Fibroblast of mammary gland (primary cell): Measurements from ENCODE around the gene GRP.

Source experiments
- DNase-seq: peaks from one replicate; pipeline ENCODE4 v3.0.0-alpha.2; 2010; ENCODE audit warnings: low read depth
- H3K4me3 ChIP-seq: 2 replicates; pipeline ENCODE4 v1.5.1; 2011; ENCODE audit warnings: low read depth, mild to moderate bottlenecking, low read length, moderate library complexity; ENCODE audit not compliant: control insufficient read depth
- TF ChIP-seq, protein P1 (sequence below): conservative IDR thresholded peaks from 2 replicates; pipeline ENCODE4 v1.5.1; 2011; ENCODE audit warnings: low read depth, low read length, inconsistent platforms; ENCODE audit not compliant: control insufficient read depth, insufficient read depth

The GRP gene

GRCh38 chr18:59231877-59232276 is 11.9 kb downstream of the GRP start:
- TF ChIP-seq, protein P1, sequence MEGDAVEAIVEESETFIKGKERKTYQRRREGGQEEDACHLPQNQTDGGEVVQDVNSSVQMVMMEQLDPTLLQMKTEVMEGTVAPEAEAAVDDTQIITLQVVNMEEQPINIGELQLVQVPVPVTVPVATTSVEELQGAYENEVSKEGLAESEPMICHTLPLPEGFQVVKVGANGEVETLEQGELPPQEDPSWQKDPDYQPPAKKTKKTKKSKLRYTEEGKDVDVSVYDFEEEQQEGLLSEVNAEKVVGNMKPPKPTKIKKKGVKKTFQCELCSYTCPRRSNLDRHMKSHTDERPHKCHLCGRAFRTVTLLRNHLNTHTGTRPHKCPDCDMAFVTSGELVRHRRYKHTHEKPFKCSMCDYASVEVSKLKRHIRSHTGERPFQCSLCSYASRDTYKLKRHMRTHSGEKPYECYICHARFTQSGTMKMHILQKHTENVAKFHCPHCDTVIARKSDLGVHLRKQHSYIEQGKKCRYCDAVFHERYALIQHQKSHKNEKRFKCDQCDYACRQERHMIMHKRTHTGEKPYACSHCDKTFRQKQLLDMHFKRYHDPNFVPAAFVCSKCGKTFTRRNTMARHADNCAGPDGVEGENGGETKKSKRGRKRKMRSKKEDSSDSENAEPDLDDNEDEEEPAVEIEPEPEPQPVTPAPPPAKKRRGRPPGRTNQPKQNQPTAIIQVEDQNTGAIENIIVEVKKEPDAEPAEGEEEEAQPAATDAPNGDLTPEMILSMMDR: no peak

DNA sequence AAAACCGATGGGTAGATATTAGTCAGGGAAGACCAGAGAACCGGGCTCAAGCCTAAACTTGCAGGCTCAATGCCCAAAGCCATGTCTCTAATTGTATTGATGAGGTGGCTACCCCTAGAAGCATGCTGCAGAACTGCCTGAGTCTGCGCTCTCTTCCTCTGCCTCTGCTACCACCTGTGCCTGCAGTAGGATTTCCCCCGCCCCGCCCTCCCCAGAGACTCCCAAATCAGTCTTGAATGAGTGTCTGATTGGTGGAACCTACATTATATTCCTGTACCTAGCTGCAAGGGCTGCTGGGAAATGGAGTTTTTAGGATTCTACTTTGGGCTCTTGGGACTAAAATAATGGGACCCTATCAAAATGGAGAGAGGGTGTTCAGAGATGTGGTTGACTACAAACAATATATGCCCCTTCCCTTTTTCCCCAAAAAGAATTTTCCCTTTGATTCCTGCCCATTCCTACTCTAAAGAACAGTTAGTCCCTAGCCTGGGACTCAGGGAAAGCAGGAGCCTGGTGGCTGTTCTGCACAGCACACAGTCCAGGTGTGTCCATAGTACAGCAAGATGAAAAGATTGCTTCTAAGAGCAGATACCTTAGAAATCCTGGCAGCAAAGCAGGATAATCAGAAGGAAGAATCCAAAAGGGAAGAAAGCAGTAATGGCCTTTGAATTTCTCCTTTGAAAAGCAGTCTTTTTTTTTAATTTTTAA is 12.5 kb downstream of the GRP start:
- TF ChIP-seq, protein P1: no peak
- H3K4me3 ChIP-seq: no peak overlapping the region
- DNase-seq: no peak

More at GRCh38 chr18:59231877-59232276, 11.9 kb downstream of the GRP start:
- H3K4me3 ChIP-seq: no peak overlapping the region
- DNase-seq: no peak

DNA sequence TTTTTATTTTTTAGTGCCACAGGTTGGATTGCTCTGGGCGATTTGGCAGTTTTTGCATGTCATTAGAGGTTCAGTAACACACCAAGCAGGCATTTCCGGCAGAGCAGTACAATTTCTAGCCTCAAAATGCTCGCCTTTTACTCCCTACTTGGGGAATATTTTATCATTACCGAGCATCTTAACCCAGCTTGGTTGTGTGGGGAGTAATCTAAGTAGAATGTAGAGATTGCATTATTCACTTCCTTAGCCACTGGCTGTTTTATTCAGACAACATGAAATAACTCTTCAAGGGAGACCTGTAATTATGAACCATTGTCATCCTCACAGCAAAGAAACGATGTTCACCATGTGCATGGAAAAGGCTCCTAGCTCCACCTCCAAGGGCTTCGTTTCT is 13.1 kb downstream of the GRP start:
- TF ChIP-seq, protein P1: no peak
- DNase-seq: no peak

DNA sequence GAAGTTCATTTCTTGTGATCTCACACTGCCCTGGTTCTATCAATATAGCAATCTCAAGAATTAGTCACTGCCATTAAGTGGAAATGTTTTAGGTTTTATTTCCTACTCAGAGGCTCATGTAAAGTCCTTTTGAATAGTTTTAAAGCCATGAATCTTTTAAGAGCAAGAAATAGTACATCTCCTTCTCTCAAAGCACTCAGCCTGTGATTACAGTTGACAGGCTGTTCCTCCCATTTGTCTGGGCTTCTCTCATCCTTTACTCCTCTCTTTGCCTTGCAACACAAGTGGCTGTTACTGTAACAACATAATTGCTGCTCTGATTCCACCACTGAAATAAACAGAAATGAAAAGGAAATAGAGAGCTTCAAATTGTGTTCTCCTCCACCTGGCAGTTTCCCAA is 18.4 kb downstream of the GRP start:
- TF ChIP-seq, protein P1: no peak
- H3K4me3 ChIP-seq: no peak overlapping the region
- DNase-seq: no peak

More for the DNA sequence above, 13.1 kb downstream of the GRP start:
- no peak overlapping the region for H3K4me3 ChIP-seq

DNA sequence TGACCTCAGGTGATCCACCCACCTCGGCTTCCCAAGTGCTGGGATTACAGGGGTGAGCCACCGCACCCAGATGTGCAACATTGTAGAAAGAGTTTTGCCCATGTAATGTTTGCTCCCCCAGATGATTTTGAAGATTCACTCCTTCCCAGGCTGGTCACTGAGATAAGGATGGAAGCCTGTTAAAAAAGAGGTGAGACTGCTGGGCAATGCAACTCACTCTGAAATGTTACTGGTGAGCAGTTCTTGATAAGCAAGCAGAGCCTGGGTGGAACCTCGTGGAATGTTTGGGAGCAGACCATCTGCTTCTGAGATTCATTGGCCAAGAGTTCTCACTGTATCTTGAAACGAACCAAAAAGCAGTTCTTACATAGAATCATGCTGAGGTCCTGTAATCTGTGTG is 19.7 kb downstream of the GRP start:
- H3K4me3 ChIP-seq: no peak overlapping the region
- no peak for DNase-seq
- TF ChIP-seq, protein P1: no peak

- TF ChIP-seq, protein P1: no peak
- no peak overlapping the region for H3K4me3 ChIP-seq
- DNase-seq: no peak
Measured at GRCh38 chr18:59242906-59243305, 22.9 kb downstream of the GRP start.

DNA sequence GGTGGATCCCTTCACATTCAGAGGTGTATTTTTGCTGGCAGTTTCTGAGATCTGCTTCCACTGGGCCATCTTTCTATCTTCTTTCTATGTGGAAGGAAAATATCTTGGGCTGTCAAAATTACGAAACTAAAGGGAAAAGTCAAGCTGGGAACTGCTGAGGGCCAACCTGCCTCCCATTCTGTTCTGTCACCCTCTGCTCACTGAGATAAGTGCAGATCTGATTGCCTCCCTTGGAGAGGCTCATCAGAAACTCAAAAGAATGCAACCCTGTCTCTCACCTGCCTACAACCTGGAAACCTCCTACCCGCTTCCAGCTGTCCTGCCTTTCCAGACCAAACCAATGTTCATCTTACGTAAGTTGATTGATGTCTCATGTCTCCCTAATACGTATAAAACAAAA is 26.8 kb downstream of the GRP start:
- TF ChIP-seq, protein P1: no peak
- H3K4me3 ChIP-seq: no peak overlapping the region
- DNase-seq: no peak
